Brain microvascular endothelial cell (primary cell): ENCODE data around the gene CC2D1A.
A peak's percentile ranks its signal among the peaks of the same experiment; 100 is the strongest.
"Not testable (repeated sequence)": the region's sequence is repeated elsewhere in the genome, so short reads cannot be mapped to it uniquely, and the experiment has no call there.

Experiments
- DNase-seq: peaks from one replicate; pipeline ENCODE4 v3.0.0-alpha.2; 2020
- H3K27ac ChIP-seq: fragments of 250-450 bp; sonication (Bioruptor Pico); 2 replicates; pipeline ENCODE4 v1.5.1; 2020; ENCODE audit warnings: mild to moderate bottlenecking, moderate library complexity
- H3K27me3 ChIP-seq: fragments of 250-450 bp; sonication (Bioruptor Pico); replicated peaks from 2 replicates; pipeline ENCODE4 v1.5.1; 2020; ENCODE audit warnings: mild to moderate bottlenecking
- H3K36me3 ChIP-seq: fragments of 250-450 bp; sonication (Bioruptor Pico); replicated peaks from 2 replicates; pipeline ENCODE4 v1.5.1; 2020; ENCODE audit warnings: mild to moderate bottlenecking
- H3K4me3 ChIP-seq: 2 replicates; pipeline ENCODE4 v1.5.1; 2011; ENCODE audit warnings: low read depth, mild to moderate bottlenecking, control low read depth, low read length, moderate library complexity
- CTCF ChIP-seq: IDR thresholded peaks from 2 replicates; pipeline ENCODE4 v1.5.1; 2011; ENCODE audit warnings: low read depth, mild to moderate bottlenecking, moderate library complexity, low read length, control low read depth, inconsistent platforms; ENCODE audit errors: missing control alignments
- in situ Hi-C: cut with HindIII; loops from 2 replicates; pipeline ENCODE4 v1.10.0; 2017; ENCODE audit warnings: low sequenced_read_pairs, low pct_ligation_motif_present

Gene CC2D1A

GRCh38 chr19:13920940-13921747 lies 15.1 kb downstream of the CC2D1A start:
- H3K36me3 ChIP-seq = peaks cover 49% of the 10 kb centered on the region
- in situ Hi-C loops = no loop called here
- H3K4me3 ChIP-seq = no peak overlapping the region
- H3K27ac ChIP-seq = no peak overlapping the region
- no peak for TF ChIP-seq CTCF
- peak; percentile 40 for DNase-seq
- H3K27me3 ChIP-seq = no peaks in the 10 kb centered on the region

- peaks cover 51% of the 10 kb centered on the region for H3K36me3 ChIP-seq
- DNase-seq, in situ Hi-C loops, H3K4me3 ChIP-seq, H3K27me3 ChIP-seq, H3K27ac ChIP-seq: not testable (repeated sequence)
Observed at GRCh38 chr19:13922118-13922517, 16.1 kb downstream of the CC2D1A start.

- H3K27ac ChIP-seq = no peak overlapping the region
- no peak for TF ChIP-seq CTCF
- H3K36me3 ChIP-seq = peaks cover 50% of the 10 kb centered on the region
- H3K27me3 ChIP-seq = no peaks in the 10 kb centered on the region
- no peak overlapping the region for H3K4me3 ChIP-seq
- DNase-seq = no peak
- in situ Hi-C loops = no loop called here
Observed at GRCh38 chr19:13923194-13923987, 17.4 kb downstream of the CC2D1A start.

GRCh38 chr19:13926010-13926409 lies 20.0 kb downstream of the CC2D1A start:
- TF ChIP-seq CTCF = no peak
- no peak overlapping the region for H3K27ac ChIP-seq
- H3K27me3 ChIP-seq = no peaks in the 10 kb centered on the region
- in situ Hi-C loops = no loop called here
- H3K36me3 ChIP-seq = peaks cover 32% of the 10 kb centered on the region
- DNase-seq = no peak
- H3K4me3 ChIP-seq = no peak overlapping the region

- no peak for DNase-seq
- TF ChIP-seq CTCF = no peak
- H3K27ac ChIP-seq = no peak overlapping the region
- peaks cover 25% of the 10 kb centered on the region for H3K36me3 ChIP-seq
- no peak overlapping the region for H3K4me3 ChIP-seq
- in situ Hi-C loops = no loop called here
- H3K27me3 ChIP-seq = no peaks in the 10 kb centered on the region
Observed at GRCh38 chr19:13926715-13927114, 20.7 kb downstream of the CC2D1A start.

- H3K27me3 ChIP-seq = no peaks in the 10 kb centered on the region
- no peak for TF ChIP-seq CTCF
- no peak overlapping the region for H3K27ac ChIP-seq
- peaks cover 8% of the 10 kb centered on the region for H3K36me3 ChIP-seq
- in situ Hi-C loops = no loop called here
- no peak overlapping the region for H3K4me3 ChIP-seq
- no peak for DNase-seq
Observed at GRCh38 chr19:13929340-13929739, 23.3 kb downstream of the CC2D1A start.
